ENCODE results near the gene TBC1D22A. TPM values are rescaled to one million over a fixed set of nuclear protein-coding genes. Genes with fewer than 3 reads are reported as not detected.
"Not testable (repeated sequence)": the region's sequence is repeated elsewhere in the genome, so short reads cannot be mapped to it uniquely, and the experiment has no call there.

The TBC1D22A gene
- total and polyA plus RNA-seq, 9 donors = 12.5 to 25.6 (median 18.5) TPM

DNA sequence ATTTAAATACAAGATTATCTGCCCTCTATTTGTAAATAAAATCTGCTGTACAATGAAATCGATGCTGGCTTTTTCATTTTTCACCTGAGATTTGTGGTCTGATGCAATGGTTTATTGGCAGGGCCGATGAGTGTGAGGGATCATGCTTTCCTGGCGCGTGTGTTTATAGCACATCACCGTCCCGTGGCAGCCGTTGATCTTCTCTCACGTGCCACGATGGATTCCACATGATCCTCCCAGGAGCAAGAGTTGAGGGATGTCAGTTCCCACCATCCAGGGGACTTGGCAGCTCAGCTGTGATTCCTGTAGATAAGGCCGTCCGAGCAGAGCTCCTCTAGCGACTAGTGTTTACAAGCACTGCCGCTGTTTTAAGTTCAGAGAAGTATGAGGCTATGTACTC is 213.7 kb downstream of the TBC1D22A start:
- TF ChIP-seq EP300 (IDR thresholded peaks at IDR 0.05) = no peak
- TF ChIP-seq POLR2A (IDR thresholded peaks at IDR 0.05) = no peak
- H3K4me1 ChIP-seq (ENCODE audit: insufficient read depth) = peaks cover 4% of the 10 kb centered on the region
- no peak overlapping the region for H3K4me3 ChIP-seq
- WGBS, 3 donors = 93 to 97% (median 94%) methylated on average over 13 of the region's 13 CpGs
- no peak for DNase-seq
- H3K36me3 ChIP-seq = no peaks in the 10 kb centered on the region
- no peaks in the 10 kb centered on the region for H3K27me3 ChIP-seq
- no peak overlapping the region for H3K27ac ChIP-seq
- no peaks in the 10 kb centered on the region for H3K9me3 ChIP-seq
- intact Hi-C loops (cut with DNase I) = no loop called here

GRCh38 chr22:46976598-46976997 is 214.1 kb downstream of the TBC1D22A start:
- H3K27ac ChIP-seq = no peak overlapping the region
- H3K4me1 ChIP-seq (ENCODE audit: insufficient read depth) = peaks cover 4% of the 10 kb centered on the region
- intact Hi-C loops (cut with DNase I) = no loop called here
- no peaks in the 10 kb centered on the region for H3K36me3 ChIP-seq
- TF ChIP-seq CTCF (IDR thresholded peaks at IDR 0.05) (no peak), EP300 (IDR thresholded peaks at IDR 0.05) (no peak)
- WGBS, 3 donors = 97 to 98% (median 98%) methylated on average over 10 of the region's 10 CpGs
- no peak overlapping the region for H3K4me3 ChIP-seq
- no peaks in the 10 kb centered on the region for H3K9me3 ChIP-seq
- no peaks in the 10 kb centered on the region for H3K27me3 ChIP-seq
- DNase-seq = peak in 1 of 5 donors; percentile 11

DNA sequence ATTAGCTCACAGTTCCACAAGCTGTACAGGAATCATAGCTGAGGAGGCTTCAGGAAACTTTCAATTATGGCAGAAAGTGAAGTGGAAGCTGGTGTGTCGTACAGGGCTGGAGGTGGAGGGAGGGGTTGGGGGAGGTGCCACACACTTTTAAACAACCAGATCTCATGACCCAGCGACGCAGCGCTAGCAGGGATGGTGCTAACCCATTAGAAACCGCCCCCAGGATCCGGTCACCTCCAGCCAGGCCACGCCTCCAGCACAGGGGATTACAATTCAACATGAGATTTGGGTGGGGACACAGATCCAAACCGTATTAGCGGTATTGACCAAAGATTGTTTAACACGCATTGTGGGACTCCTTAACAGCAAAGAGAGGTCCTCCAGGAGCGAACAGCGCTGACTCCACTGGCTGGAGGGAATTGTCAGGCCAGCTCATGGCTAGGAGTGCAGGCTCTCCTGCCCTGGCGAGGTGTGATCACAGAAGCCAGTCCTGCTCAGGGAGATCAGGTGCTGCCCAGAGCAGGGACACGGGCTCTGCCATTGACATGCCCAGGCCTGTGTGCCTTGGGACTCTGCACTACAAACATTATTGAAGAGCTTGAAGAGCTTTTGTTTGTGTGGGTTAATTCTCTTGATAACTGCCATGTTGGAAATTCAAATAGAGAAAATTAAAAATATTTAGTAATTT is 215.3 kb downstream of the TBC1D22A start:
- intact Hi-C loops (cut with DNase I) = no loop called here
- WGBS, 3 donors = 92 to 95% (median 95%) methylated on average over 14 of the region's 14 CpGs
- DNase-seq = no peak
- no peaks in the 10 kb centered on the region for H3K36me3 ChIP-seq
- H3K27ac ChIP-seq = no peak overlapping the region
- no peaks in the 10 kb centered on the region for H3K27me3 ChIP-seq
- TF ChIP-seq POLR2A (IDR thresholded peaks at IDR 0.05) = no peak
- no peak for TF ChIP-seq CTCF (IDR thresholded peaks at IDR 0.05)
- TF ChIP-seq EP300 (IDR thresholded peaks at IDR 0.05) = no peak
- H3K4me3 ChIP-seq = no peak overlapping the region
- H3K9me3 ChIP-seq = no peaks in the 10 kb centered on the region
- no peaks in the 10 kb centered on the region for H3K4me1 ChIP-seq (ENCODE audit: insufficient read depth)

- H3K27me3 ChIP-seq; H3K36me3 ChIP-seq; H3K27ac ChIP-seq; H3K4me3 ChIP-seq; H3K4me1 ChIP-seq (ENCODE audit: insufficient read depth); H3K9me3 ChIP-seq; intact Hi-C loops (cut with DNase I); DNase-seq: not testable (repeated sequence)
- 95 to 97% (median 96%) methylated on average over 12 of the region's 12 CpGs for WGBS, 3 donors
These were observed 216.2 kb downstream of the TBC1D22A start for GRCh38 chr22:46978668-46979067.

DNA sequence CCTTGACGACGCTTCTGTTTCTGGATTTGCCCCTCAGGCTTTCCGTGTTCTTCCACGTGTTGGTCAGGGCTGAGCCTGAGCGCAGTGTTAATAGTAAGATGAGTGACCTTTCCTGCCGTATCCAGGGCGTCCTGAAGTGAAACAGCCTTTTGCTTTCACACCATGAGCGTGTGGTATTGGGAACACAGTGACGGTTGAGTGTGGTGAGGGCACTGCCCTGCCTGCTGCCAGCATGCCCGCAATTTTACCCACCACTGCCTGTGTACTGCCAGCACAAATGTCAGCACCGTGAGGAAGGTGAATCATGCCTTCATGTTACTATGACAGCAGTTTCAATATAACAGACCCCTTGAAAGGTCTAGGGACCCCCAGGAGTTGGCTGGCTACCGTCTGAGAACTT is 217.1 kb downstream of the TBC1D22A start:
- no peak for TF ChIP-seq EP300 (IDR thresholded peaks at IDR 0.05)
- no peak for TF ChIP-seq POLR2A (IDR thresholded peaks at IDR 0.05)
- TF ChIP-seq CTCF (IDR thresholded peaks at IDR 0.05) = no peak
- WGBS, 3 donors = 96 to 97% (median 96%) methylated on average over 12 of the region's 12 CpGs

More for the DNA sequence above, 217.1 kb downstream of the TBC1D22A start:
- Histone ChIP-seq H3K27me3 (no peaks in the 10 kb centered on the region), H3K9me3 (no peaks in the 10 kb centered on the region), H3K4me1 (ENCODE audit: insufficient read depth) (peaks cover 1% of the 10 kb centered on the region), H3K36me3 (no peaks in the 10 kb centered on the region), H3K27ac (no peak overlapping the region), H3K4me3 (no peak overlapping the region)
- DNase-seq = no peak
- intact Hi-C loops (cut with DNase I) = no loop called here

All from ovary (tissue), 9 donors.